Neural cell (in vitro differentiated cells): Measurements from ENCODE around the gene STRN. TPM values are rescaled to one million over a fixed set of nuclear protein-coding genes. Genes with fewer than 3 reads are reported as not detected.

ENCODE experiments used
- H2AFZ ChIP-seq: fragments of 200-600, 300-800 bp; sonication (generic), shearing (Covaris generic); 2 replicates; pipeline ENCODE4 v1.6.0; 2014; ENCODE audit warnings: low read depth, mild to moderate bottlenecking, antibody characterized with exemption, low read length, moderate library complexity
- H3F3A ChIP-seq: fragments of 200-600 bp; shearing (Covaris generic); 2 replicates; pipeline ENCODE4 v1.6.1; 2016; ENCODE audit warnings: mild to moderate bottlenecking, moderate library complexity, mixed read lengths, antibody characterized with exemption, low read length; ENCODE audit not compliant: insufficient read depth, poor library complexity, severe bottlenecking
- H3K27ac ChIP-seq: fragments of 200-600, 300-800 bp; sonication (generic), shearing (Covaris generic); 2 replicates; pipeline ENCODE4 v1.5.1; 2014; ENCODE audit warnings: mild to moderate bottlenecking, low read length, moderate library complexity
- H3K27me3 ChIP-seq: fragments of 300-800, 200-600 bp; sonication (generic), shearing (Covaris generic); 2 replicates; pipeline ENCODE4 v1.6.0; 2014; ENCODE audit warnings: mild to moderate bottlenecking, low read depth, low read length, moderate library complexity; ENCODE audit not compliant: insufficient read depth
- H3K36me3 ChIP-seq: fragments of 300-800, 200-600 bp; sonication (generic), shearing (Covaris generic); 2 replicates; pipeline ENCODE4 v1.5.1; 2014; ENCODE audit warnings: mild to moderate bottlenecking, antibody characterized with exemption, low read length, moderate library complexity; ENCODE audit not compliant: insufficient read depth
- H3K4me2 ChIP-seq: fragments of 300-800, 200-600 bp; sonication (generic), shearing (Covaris generic); 2 replicates; pipeline ENCODE4 v1.6.0; 2014; ENCODE audit warnings: mild to moderate bottlenecking, low read length
- H3K4me3 ChIP-seq: fragments of 300-800, 200-600 bp; sonication (generic), shearing (Covaris generic); 2 replicates; pipeline ENCODE4 v1.5.1; 2014; ENCODE audit warnings: mild to moderate bottlenecking, low read length, moderate library complexity
- H3K79me2 ChIP-seq: fragments of 200-600 bp; shearing (Covaris generic); replicated peaks from 2 replicates; pipeline ENCODE4 v1.6.0; 2014; ENCODE audit warnings: mild to moderate bottlenecking, low read length, moderate library complexity; ENCODE audit not compliant: insufficient read depth
- H3K9ac ChIP-seq: fragments of 300-800, 200-600 bp; sonication (generic), shearing (Covaris generic); 2 replicates; pipeline ENCODE4 v1.6.1; 2016; ENCODE audit warnings: mild to moderate bottlenecking, low read length, mixed read lengths
- H3K9me2 ChIP-seq: fragments of 200-600 bp; shearing (Covaris generic); 2 replicates; pipeline ENCODE4 v1.6.1; 2016; ENCODE audit warnings: mild to moderate bottlenecking, low read length, mixed read lengths; ENCODE audit not compliant: insufficient read depth
- H3K9me3 ChIP-seq: fragments of 200-600, 300-800 bp; sonication (generic), shearing (Covaris generic); 2 replicates; pipeline ENCODE4 v1.6.1; 2016; ENCODE audit warnings: mild to moderate bottlenecking, mixed run types, low read length, moderate library complexity, mixed read lengths
- H4K20me1 ChIP-seq: fragments of 200-600 bp; shearing (Covaris generic); 2 replicates; pipeline ENCODE4 v1.6.1; 2016; ENCODE audit warnings: mild to moderate bottlenecking, mixed run types; ENCODE audit not compliant: insufficient read depth
- CTCF ChIP-seq: fragments of 450-650 bp; IDR thresholded peaks from 2 replicates; pipeline ENCODE4 v1.5.1; 2014; ENCODE audit warnings: antibody characterized with exemption, mild to moderate bottlenecking, moderate library complexity; ENCODE audit not compliant: poor library complexity, severe bottlenecking
- EP300 ChIP-seq: fragments of 450-650 bp; conservative IDR thresholded peaks from 2 replicates; pipeline ENCODE4 v1.6.1; 2014; ENCODE audit warnings: antibody characterized with exemption, mild to moderate bottlenecking, moderate library complexity; ENCODE audit not compliant: poor library complexity, severe bottlenecking
- EZH2 ChIP-seq: fragments of 200-600, 300-800 bp; shearing (Covaris generic), sonication (generic); IDR thresholded peaks from 2 replicates; pipeline ENCODE4 v1.6.1; 2014; ENCODE audit warnings: antibody characterized with exemption, low read length, borderline replicate concordance, mild to moderate bottlenecking; ENCODE audit not compliant: insufficient read depth, poor library complexity, severe bottlenecking
- MXI1 ChIP-seq: fragments of 450-650 bp; conservative IDR thresholded peaks from 2 replicates; pipeline ENCODE4 v1.6.1; 2014; ENCODE audit warnings: antibody characterized with exemption, mild to moderate bottlenecking; ENCODE audit not compliant: poor library complexity, severe bottlenecking
- POLR2AphosphoS5 ChIP-seq: IDR thresholded peaks from 2 replicates; pipeline ENCODE4 v1.6.1; 2012
- RAD21 ChIP-seq: fragments of 450-650 bp; conservative IDR thresholded peaks from 2 replicates; pipeline ENCODE4 v1.6.1; 2014; ENCODE audit warnings: antibody characterized with exemption, mild to moderate bottlenecking, moderate library complexity
- REST ChIP-seq: IDR thresholded peaks from 2 replicates; pipeline ENCODE4 v1.6.1; 2012; ENCODE audit warnings: borderline replicate concordance
- SMC3 ChIP-seq: fragments of 450-650 bp; conservative IDR thresholded peaks from 2 replicates; pipeline ENCODE4 v1.6.1; 2014; ENCODE audit warnings: antibody characterized with exemption, mild to moderate bottlenecking, moderate library complexity; ENCODE audit not compliant: poor library complexity
- TAF1 ChIP-seq: IDR thresholded peaks from 2 replicates; pipeline ENCODE4 v1.6.1; 2012; ENCODE audit warnings: low read depth
- polyA plus RNA-seq: library from polyadenylated mRNA; depleted of rRNA; stranded (reverse); fragments of >200 nt; gene quantifications from 2 replicates; pipeline ENCODE4 v1.2.3, GENCODE V29; 2014

STRN gene
- polyA plus RNA-seq, 1 donor from 2014 or later = 9.9 TPM

- no peaks in the 10 kb centered on the region for H4K20me1 ChIP-seq
- no peaks in the 10 kb centered on the region for H3K36me3 ChIP-seq
- H2AFZ ChIP-seq = no peak overlapping the region
- TF ChIP-seq EP300 (no peak), CTCF (no peak), RAD21 (no peak), TAF1 (no peak), MXI1 (no peak), SMC3 (no peak), EZH2 (no peak), REST (no peak), POLR2AphosphoS5 (no peak)
- peaks cover 5% of the 10 kb centered on the region for H3K27me3 ChIP-seq
- no peaks in the 10 kb centered on the region for H3K9me3 ChIP-seq
- no peak overlapping the region for H3K4me2 ChIP-seq
- H3K4me3 ChIP-seq = no peak overlapping the region
- H3K27ac ChIP-seq = no peak overlapping the region
- peaks cover 27% of the 10 kb centered on the region for H3K79me2 ChIP-seq
- no peak overlapping the region for H3K9ac ChIP-seq
- H3F3A ChIP-seq = no peaks in the 10 kb centered on the region
- H3K9me2 ChIP-seq = no peaks in the 10 kb centered on the region
Observed at GRCh38 chr2:36963106-36963505, 3.2 kb downstream of the STRN start.

DNA sequence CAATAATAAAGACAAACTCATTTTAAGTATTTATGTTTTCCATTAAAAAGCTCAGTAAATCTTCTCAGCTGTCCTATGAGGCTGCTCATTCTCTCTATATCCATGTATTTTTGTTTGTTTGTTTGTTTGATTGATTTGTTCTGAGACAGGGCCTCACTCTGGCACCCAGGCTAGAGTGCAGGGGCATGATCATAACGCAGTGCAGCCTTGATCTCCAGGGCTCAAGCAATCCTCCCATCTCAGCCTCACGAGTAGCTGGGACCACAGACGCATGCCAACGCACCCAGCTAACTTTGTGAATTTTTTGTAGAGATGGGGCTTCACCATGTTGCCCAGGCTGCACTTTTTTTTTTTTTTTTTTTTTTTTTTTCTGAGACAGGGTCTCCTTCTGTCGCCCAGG, 5.6 kb downstream of the STRN start:
- Histone ChIP-seq H4K20me1 (no peaks in the 10 kb centered on the region), H3K27me3 (no peaks in the 10 kb centered on the region), H3K36me3 (no peaks in the 10 kb centered on the region)

More for the DNA sequence above, 5.6 kb downstream of the STRN start:
- H3K79me2 ChIP-seq = peaks cover 25% of the 10 kb centered on the region
- TF ChIP-seq TAF1 = no peak
- H3K9me2 ChIP-seq = no peaks in the 10 kb centered on the region
- no peak overlapping the region for H3K9ac ChIP-seq
- no peak overlapping the region for H3K4me3 ChIP-seq
- no peaks in the 10 kb centered on the region for H3K9me3 ChIP-seq
- H3F3A ChIP-seq = no peaks in the 10 kb centered on the region
- no peak overlapping the region for H2AFZ ChIP-seq
- H3K4me2 ChIP-seq = no peak overlapping the region
- no peak overlapping the region for H3K27ac ChIP-seq
